Keratinocyte (primary cell): ENCODE data around the gene COL4A5. TPM values are rescaled to one million over a fixed set of nuclear protein-coding genes. Genes with fewer than 3 reads are reported as not detected.

Source experiments
- DNase-seq: peaks from one replicate; pipeline ENCODE4 v3.0.0-alpha.2; 2011; ENCODE audit warnings: low read depth, missing footprints, low spot score
- FAIRE-seq: peaks from 2 replicates; lab custom pipeline; 2011; peaks lifted over from hg19 to GRCh38; lab: Jason Lieb, UNC
- H2AFZ ChIP-seq: 2 replicates; pipeline ENCODE4 v1.6.0; 2012; ENCODE audit warnings: low read length, control low read depth, inconsistent platforms; ENCODE audit not compliant: control insufficient read depth
- H3K27ac ChIP-seq: 2 replicates; pipeline ENCODE4 v1.5.1; 2011; ENCODE audit warnings: low read length; ENCODE audit not compliant: control insufficient read depth, insufficient read depth
- H3K27me3 ChIP-seq: 3 replicates; pipeline ENCODE4 v1.6.0; 2011; ENCODE audit warnings: low read length; ENCODE audit not compliant: control insufficient read depth, insufficient read depth; ENCODE audit errors: extremely low read depth
- H3K36me3 ChIP-seq, 2 experiments: 2 replicates in 1 of 2; 3 replicates in 1 of 2; pipeline ENCODE4 v1.5.1; 2011; ENCODE audit warnings: low read length in 2 of 2, mild to moderate bottlenecking in 1 of 2; ENCODE audit not compliant: control insufficient read depth in 2 of 2, insufficient read depth in 2 of 2; ENCODE audit errors: extremely low read depth in 1 of 2
- H3K4me1 ChIP-seq: 3 replicates; pipeline ENCODE4 v1.5.1; 2011; ENCODE audit warnings: low read length; ENCODE audit not compliant: control insufficient read depth, insufficient read depth; ENCODE audit errors: extremely low read depth
- H3K4me2 ChIP-seq: 3 replicates; pipeline ENCODE4 v1.6.0; 2011; ENCODE audit warnings: low read depth, low read length; ENCODE audit not compliant: control insufficient read depth, insufficient read depth; ENCODE audit errors: extremely low read depth
- H3K4me3 ChIP-seq, 3 experiments: fragments of 200-600 bp in 1 of 3; sonication (generic) in 1 of 3; 2 replicates in 2 of 3; 3 replicates in 1 of 3; pipeline ENCODE4 v1.5.1; 2011 to 2016; ENCODE audit warnings: low read length in 3 of 3, mild to moderate bottlenecking in 3 of 3, control low read depth in 2 of 3, inconsistent platforms in 1 of 3, low read depth in 1 of 3, mixed read lengths in 1 of 3, mixed run types in 1 of 3, moderate library complexity in 1 of 3; ENCODE audit not compliant: control insufficient read depth in 2 of 3, insufficient read depth in 2 of 3; ENCODE audit errors: extremely low read depth in 1 of 3
- H3K79me2 ChIP-seq: 2 replicates; pipeline ENCODE4 v1.6.0; 2012; ENCODE audit warnings: low read length; ENCODE audit not compliant: control insufficient read depth, insufficient read depth
- H3K9ac ChIP-seq: 3 replicates; pipeline ENCODE4 v1.6.0; 2011; ENCODE audit warnings: low read length; ENCODE audit not compliant: control insufficient read depth, insufficient read depth; ENCODE audit errors: extremely low read depth
- H3K9me1 ChIP-seq: 3 replicates; pipeline ENCODE4 v1.6.0; 2011; ENCODE audit warnings: low read length; ENCODE audit not compliant: control insufficient read depth, insufficient read depth; ENCODE audit errors: extremely low read depth
- H3K9me3 ChIP-seq: 2 replicates; pipeline ENCODE4 v1.5.1; 2012; ENCODE audit warnings: low read depth, low read length; ENCODE audit not compliant: control insufficient read depth
- H4K20me1 ChIP-seq: 3 replicates; pipeline ENCODE4 v1.6.0; 2011; ENCODE audit warnings: low read length; ENCODE audit not compliant: control insufficient read depth, insufficient read depth; ENCODE audit errors: extremely low read depth
- CTCF ChIP-seq, 3 experiments: IDR thresholded peaks in 1 of 3; conservative IDR thresholded peaks in 1 of 3; optimal IDR thresholded peaks in 1 of 3; 2 replicates in 2 of 3; 3 replicates in 1 of 3; pipeline versions ENCODE3 to v1.5.1; 2011; ENCODE audit warnings: low read length in 3 of 3, mild to moderate bottlenecking in 3 of 3, moderate library complexity in 2 of 3, control low read depth in 1 of 3, inconsistent platforms in 1 of 3; ENCODE audit not compliant: insufficient read depth in 2 of 3; ENCODE audit errors: extremely low read depth in 1 of 3
- EZH2 ChIP-seq: IDR thresholded peaks from one replicate; pipeline ENCODE4 v1.6.1; 2012; ENCODE audit warnings: inconsistent platforms, mild to moderate bottlenecking, low read length, moderate library complexity
- dilution Hi-C: fragments of 300-500 bp; cut with MboI; formaldehyde crosslinking; loops from one replicate; pipeline ENCODE4 v1.7.0; 2020; ENCODE audit warnings: low sequenced_read_pairs; ENCODE audit not compliant: extremely low pct_ligation_motif_present
- polyA plus RNA-seq, 5 experiments: library from polyadenylated mRNA; depleted of rRNA in 3 of 5; stranded (reverse) in 3 of 5; stranded (forward) in 1 of 5; unstranded in 1 of 5; fragments of >200 nt; gene quantifications; 1 replicate in 1 of 5; 2 replicates in 3 of 5; 3 replicates in 1 of 5; pipeline versions ENCODE4 v1.2.1 to v1.2.3, GENCODE V29; 2011 to 2012; ENCODE audit warnings: missing spikeins in 2 of 5, low read depth in 1 of 5, low replicate concordance in 1 of 5

COL4A5 gene
- polyA plus RNA-seq, 1 donor (not counting 4 experiments of a cell fraction or from before 2014, with no cell fraction given) = 53.2 TPM

- H3K9ac ChIP-seq = peak overlapping the region; percentile 77
- H3K79me2 ChIP-seq = peaks cover 35% of the 10 kb centered on the region
- no peak for DNase-seq
- dilution Hi-C loops = no loop called here
- peaks cover 8% of the 10 kb centered on the region for H3K27me3 ChIP-seq
- H2AFZ ChIP-seq = peak overlapping the region; percentile 25
- TF ChIP-seq EZH2 = no peak
- no peak for TF ChIP-seq CTCF (optimal IDR thresholded peaks at IDR 0.05 in 1 of 3, IDR thresholded peaks at IDR 0.05 in 1 of 3, conservative IDR thresholded peaks at IDR 0.05 in 1 of 3; ENCODE audit: extremely low read depth in 1 of 3, insufficient read depth in 2 of 3, low read length in 3 of 3)
- H3K9me3 ChIP-seq = no peaks in the 10 kb centered on the region
- no peaks in the 10 kb centered on the region for H3K36me3 ChIP-seq
- H3K4me2 ChIP-seq = peak overlapping the region; percentile 81
- H3K4me3 ChIP-seq = peak overlapping the region; percentile 64 to 80 (median 70)
- peak; percentile 20 for FAIRE-seq
- no peaks in the 10 kb centered on the region for H3K4me1 ChIP-seq
- H3K27ac ChIP-seq = peak overlapping the region; percentile 78
- no peaks in the 10 kb centered on the region for H3K9me1 ChIP-seq
- no peaks in the 10 kb centered on the region for H4K20me1 ChIP-seq
These were observed 2.1 kb upstream of the COL4A5 start for GRCh38 chrX:108437349-108438109.

GRCh38 chrX:108438110-108438623, 1.5 kb upstream of the COL4A5 start, which contains the start of gene COL4A6:
COL4A6 (minus strand) TSS chrX:108438422; CDS start chrX:108438196, 226 bp downstream.
- Histone ChIP-seq H4K20me1 (no peaks in the 10 kb centered on the region), H3K9me3 (no peaks in the 10 kb centered on the region), H3K79me2 (peaks cover 41% of the 10 kb centered on the region), H3K27me3 (peaks cover 8% of the 10 kb centered on the region), H3K9me1 (no peaks in the 10 kb centered on the region), H3K4me2 (peak within 1 kb of the TSS; percentile 81), H3K4me1 (no peaks in the 10 kb centered on the region), H3K27ac (peak within 1 kb of the TSS; percentile 78), H3K4me3 (peak within 1 kb of the TSS; percentile 64 to 80 (median 70)), H3K36me3 (no peaks in the 10 kb centered on the region), H3K9ac (peak within 1 kb of the TSS; percentile 77), H2AFZ (peak within 1 kb of the TSS; percentile 56)
- FAIRE-seq (peak; percentile 76), DNase-seq (peak; percentile 13)
- dilution Hi-C loops = no loop called here
- TF ChIP-seq EZH2 (no peak), CTCF (optimal IDR thresholded peaks at IDR 0.05 in 1 of 3, IDR thresholded peaks at IDR 0.05 in 1 of 3, conservative IDR thresholded peaks at IDR 0.05 in 1 of 3; ENCODE audit: extremely low read depth in 1 of 3, insufficient read depth in 2 of 3, low read length in 3 of 3) (no peak)
